Right ventricle myocardium superior (tissue), 1 donor: ENCODE results near the gene MYRIP. TPM values are rescaled to one million over a fixed set of nuclear protein-coding genes. Genes with fewer than 3 reads are reported as not detected.
A peak's percentile ranks its signal among the peaks of the same experiment; 100 is the strongest.
"Not testable (repeated sequence)": the region's sequence is repeated elsewhere in the genome, so short reads cannot be mapped to it uniquely, and the experiment has no call there.

Source experiments
- ATAC-seq: fragments of 200-7000 bp; cut with Tn5 transposase; one replicate; pipeline ENCODE4 v1.9.1; 2020; ENCODE audit warnings: mild to moderate bottlenecking; ENCODE audit not compliant: poor library complexity
- DNase-seq: peaks from one replicate; pipeline ENCODE4 v3.0.0-alpha.2; 2020
- intact Hi-C: fragments of 100-400 bp; cut with DNase I; formaldehyde crosslinking; loops from one replicate; pipeline ENCODE4 v1.11.2; 2022
- total RNA-seq: library from RNA; stranded (reverse); fragmentation: NEBNext Ultra II Directional; extraction: Animal tissue kit (Norgen Biotek cat#: 25700); gene quantifications from one replicate; pipeline ENCODE4 v1.2.1, GENCODE V29; 2021
- donor health status: DM: no; HTN: yes; CAD: no; lungs with severe emphysema.

The MYRIP gene
- total RNA-seq, 1 donor from 2014 or later = 1.6 TPM

GRCh38 chr3:40264451-40264850 lies 455.0 kb downstream of the MYRIP start:
- intact Hi-C loops = no loop called here
- no peak for ATAC-seq
- no peak for DNase-seq

- ATAC-seq (no peak), DNase-seq (no peak)
- intact Hi-C loops = no loop called here
Measured at GRCh38 chr3:40265181-40265580, 455.8 kb downstream of the MYRIP start.

DNA sequence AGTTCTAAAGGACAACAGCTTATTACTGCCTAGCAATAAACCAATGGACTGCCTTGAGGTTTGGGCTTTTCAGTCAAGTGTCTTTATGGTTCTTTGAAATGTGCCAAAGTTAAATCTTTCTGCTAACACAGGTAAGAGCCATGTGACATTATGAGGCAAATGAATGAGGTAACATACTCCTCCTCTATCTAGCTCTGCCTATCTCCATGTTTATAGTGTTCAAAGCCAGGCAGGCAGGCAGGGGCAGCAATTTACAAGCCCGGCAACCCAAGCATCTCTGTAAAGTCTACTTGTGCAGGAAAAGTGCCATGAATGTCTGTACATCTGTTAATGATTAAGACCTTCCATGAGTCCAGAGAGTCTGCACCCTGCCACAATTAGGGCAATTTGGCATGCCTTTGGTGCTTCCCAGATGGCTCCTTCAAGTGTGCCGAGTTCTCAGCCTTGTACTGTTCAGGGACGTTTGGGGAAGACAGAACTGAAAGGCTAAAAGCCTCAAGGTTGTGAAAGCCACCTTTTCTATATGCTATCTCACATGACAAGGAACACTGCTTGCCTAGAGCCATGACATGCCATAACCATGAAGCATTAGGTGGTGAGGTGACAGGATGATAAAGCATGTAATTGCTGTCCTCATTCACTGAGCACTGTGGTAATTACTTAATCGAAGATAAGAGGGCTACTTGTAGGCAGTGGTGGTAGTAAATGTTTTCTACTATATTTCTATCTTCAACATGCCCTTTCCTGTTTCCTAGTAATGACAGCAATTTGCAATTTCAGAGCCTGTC lies 458.7 kb downstream of the MYRIP start:
- no peak for DNase-seq
- intact Hi-C loops = no loop called here
- peak; percentile 84 for ATAC-seq

DNA sequence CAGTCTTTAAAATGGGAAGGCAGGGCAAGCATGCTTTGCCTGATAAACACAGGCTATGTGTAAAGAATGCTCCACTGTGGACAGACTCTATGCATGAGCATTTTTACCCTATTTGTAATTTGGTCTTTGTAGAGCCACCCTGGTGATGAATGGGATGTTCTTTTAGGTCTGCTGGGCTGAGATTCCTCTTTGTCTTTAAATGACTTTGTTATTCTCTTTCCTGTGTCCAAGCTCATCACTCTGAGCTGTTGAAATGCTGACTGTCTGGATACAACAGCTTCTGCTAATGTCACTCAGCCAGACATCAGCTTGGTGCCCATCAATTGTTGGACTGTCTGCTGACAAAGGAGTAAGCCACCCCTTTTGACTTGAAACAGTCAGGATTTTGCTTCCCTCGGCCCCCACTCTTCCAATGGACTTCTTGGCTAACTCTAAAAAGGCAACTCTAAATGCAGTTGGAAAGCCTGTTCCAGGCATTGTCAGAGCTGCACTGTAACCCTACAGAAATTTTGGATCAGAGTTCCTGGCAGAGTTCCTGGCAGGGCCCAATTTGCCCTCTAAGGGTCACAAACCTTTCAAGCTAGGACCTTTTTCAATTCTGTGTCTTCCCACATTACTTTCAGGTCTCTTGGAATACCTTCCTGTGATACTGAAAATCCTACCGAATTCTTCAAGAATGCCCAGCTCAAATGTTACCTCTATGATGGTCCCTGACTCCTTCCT lies 459.6 kb downstream of the MYRIP start:
- intact Hi-C loops = no loop called here
- DNase-seq (no peak), ATAC-seq (peak; percentile 54)

DNA sequence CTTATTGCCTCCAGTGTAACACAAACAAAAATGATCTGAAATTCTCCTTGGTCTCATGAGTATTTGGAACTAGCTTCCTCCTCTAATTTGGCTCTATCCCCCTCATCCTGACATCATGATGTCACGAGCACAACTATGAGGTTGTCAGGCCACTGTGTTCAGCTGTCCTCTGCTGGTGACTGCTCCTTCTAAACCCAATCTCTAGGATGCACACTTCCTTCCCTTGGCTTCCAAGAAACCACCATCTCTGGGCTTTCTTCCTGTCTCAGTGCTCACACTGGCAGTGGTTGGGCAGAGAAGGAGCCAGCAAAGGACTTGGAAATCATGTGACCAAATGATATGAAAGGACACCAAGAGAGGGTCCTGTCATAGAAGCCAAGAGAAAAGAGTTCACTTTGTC lies 469.4 kb downstream of the MYRIP start:
- DNase-seq (no peak), ATAC-seq (no peak)
- intact Hi-C loops = no loop called here

DNA sequence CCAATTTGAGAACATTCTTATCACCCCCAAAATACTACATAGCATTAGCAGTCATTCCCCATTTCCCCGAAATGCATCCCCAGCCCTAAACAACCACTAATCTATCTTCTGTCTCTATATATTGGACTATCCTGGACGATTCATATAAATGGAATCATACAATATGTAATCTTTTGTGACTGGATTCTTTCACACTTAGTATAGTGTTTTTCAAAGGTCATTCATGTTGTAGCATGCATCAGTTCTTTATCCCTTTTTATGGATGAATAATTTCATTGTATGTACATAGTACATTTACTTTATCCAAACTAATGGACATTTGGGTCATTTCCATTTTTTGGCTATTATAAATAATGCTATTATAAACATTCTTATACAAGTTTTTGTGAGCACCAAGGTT lies 472.6 kb downstream of the MYRIP start:
- intact Hi-C loops = no loop called here
- ATAC-seq (no peak), DNase-seq (no peak)

DNA sequence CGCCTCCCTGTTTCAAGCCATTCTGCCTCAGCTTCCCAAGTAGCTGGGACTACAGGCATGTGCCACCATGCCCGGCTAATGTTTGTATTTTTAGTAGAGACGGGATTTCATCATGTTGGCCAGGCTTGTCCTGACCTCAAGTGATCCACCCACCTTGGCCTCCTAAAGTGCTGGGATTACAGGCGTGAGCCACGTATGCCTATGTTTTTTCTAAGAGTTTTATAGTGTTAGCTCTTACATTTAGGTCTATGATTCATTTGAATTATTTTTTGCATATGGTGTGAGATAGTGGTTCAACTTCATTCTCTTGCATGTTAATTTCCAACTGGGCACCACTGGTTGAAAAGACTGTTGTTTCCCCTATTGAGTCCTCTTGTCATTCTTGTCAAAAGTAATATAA lies 473.6 kb downstream of the MYRIP start:
- ATAC-seq, DNase-seq, intact Hi-C loops: not testable (repeated sequence)

DNA sequence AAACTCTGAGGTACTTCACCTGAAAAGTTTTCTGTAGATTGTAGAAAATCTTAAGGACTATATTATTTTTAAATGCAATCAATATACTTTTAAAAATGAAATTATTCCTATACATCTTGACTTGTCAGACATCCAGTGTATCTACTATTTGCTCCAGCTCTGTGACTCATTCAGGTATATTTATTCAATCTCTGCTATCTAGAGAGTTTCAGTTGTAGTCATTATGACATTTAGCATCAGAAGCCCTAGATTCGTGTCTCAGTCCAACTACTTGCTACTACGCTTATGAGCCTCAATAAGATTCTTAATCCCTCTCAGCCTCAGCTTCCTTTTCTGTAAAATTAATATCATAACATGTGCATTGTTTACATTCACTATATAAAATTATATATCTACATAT lies 477.8 kb downstream of the MYRIP start:
- ATAC-seq (no peak), DNase-seq (no peak)
- intact Hi-C loops = no loop called here

- ATAC-seq (peak; percentile 81), DNase-seq (peak; percentile 70)
- intact Hi-C loops = no loop called here
Measured at GRCh38 chr3:40290396-40290795, 481.0 kb downstream of the MYRIP start.

DNA sequence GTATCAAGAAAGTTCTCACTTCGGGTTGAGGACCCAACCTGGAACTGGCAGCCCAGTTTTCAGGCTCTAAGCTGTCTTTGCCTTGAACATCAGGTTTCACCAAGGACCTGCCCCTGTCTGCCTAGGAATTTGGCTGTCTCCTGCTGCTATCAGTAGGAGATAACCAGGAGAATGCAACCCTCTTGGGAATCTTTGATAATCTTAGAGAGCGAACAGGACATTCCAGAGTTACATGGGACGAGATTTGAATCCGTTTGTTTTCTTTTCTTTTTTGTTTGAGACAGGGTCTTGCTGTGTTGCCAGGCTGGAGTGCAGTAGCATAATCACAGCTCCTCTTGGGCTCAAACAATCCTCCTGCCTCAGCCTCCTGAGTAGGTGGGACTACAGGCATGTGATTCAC lies 482.1 kb downstream of the MYRIP start:
- no peak for DNase-seq
- ATAC-seq = peak; percentile 20
- intact Hi-C loops = no loop called here

DNA sequence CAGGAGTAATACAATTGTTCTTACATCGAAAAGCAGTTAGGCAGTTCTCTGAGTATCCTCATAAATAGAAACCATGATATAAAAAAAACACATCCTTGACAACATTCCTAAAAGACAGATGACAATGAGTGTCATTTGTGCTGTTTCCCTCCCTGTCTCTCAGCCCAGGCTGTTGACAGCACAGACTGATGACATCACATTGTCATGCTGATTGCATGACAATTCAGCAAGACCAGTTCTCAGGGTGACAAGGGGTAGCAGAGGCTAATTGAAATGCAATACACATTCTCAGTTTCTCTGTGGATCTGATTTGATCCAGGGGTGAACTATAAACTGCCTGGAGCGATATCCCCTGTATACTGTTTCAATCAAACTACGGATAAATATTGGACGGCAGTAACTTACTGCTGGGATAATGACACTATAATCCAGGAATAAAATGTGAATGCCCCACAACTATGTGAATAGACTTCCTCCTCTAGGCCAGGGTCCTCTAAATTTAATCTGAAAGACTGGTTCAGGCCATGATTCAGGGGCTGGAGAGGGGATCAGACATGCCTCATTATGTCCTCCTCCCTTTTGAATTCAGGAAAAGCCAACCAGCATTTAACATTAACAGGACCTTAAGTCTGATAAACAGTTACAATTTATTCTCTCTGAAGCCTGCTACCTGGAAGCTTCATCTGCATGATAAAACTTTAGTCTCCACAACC lies 483.4 kb downstream of the MYRIP start:
- ATAC-seq (peak; percentile 83), DNase-seq (no peak)
- intact Hi-C loops = no loop called here

DNA sequence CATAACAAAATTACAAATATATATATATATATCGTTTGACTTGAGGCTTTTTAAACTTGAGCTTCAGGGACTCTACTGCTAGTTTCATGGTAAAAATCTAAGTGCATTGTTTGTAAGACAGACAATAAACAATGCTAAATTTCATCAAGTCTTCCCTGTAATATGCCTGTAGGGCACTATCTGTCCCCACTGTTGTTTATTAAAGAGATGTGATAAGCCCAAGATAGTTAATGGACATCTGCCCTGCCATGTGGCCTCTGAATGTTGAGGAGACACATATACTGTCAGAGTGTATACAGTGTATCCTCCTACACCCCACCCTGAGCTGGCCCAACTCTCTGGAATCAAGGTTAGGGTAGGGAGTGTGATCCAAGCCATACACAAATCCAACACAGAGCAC lies 485.0 kb downstream of the MYRIP start:
- DNase-seq (no peak), ATAC-seq (no peak)
- intact Hi-C loops = no loop called here

- ATAC-seq = no peak
- DNase-seq = no peak
- intact Hi-C loops = no loop called here
Measured at GRCh38 chr3:40298075-40298474, 488.7 kb downstream of the MYRIP start.

- DNase-seq (no peak), ATAC-seq (no peak)
- intact Hi-C loops = no loop called here
Measured at GRCh38 chr3:40299130-40299720, 489.8 kb downstream of the MYRIP start.

DNA sequence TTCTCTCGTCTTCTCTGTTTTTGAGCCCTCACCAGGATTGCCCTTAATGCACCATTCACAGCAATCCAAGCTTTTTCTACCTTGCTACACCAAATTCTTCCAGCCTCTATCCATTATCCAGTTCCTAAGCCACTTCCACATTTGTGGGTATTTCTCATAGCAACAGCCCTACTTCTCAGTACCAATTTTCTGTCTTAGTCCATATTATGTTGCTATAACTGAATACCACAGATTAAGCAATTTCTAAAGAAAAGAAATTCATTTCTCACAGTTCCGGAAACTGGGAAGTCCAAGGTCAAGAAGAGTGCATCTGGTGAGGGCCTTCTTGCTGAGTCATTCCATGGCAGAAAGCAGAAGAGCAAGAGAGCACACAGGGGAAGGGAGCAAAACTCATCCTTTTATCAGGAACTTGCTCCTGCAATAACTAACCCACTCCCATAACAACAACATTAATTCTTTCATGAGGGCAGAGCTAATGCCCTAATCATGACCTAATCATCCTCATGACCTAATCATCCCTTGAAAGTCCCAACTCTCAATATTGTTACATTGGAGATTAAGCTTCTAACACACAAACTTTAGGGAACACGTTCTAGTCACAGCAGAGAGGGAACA lies 490.4 kb downstream of the MYRIP start:
- DNase-seq = no peak
- ATAC-seq = peak; percentile 67
- intact Hi-C loops = no loop called here

- intact Hi-C loops = no loop called here
- no peak for DNase-seq
- peak; percentile 63 for ATAC-seq
Measured at GRCh38 chr3:40302784-40303183, 493.4 kb downstream of the MYRIP start.

GRCh38 chr3:40304352-40304751 lies 494.9 kb downstream of the MYRIP start:
- DNase-seq (no peak), ATAC-seq (no peak)
- intact Hi-C loops = no loop called here

GRCh38 chr3:40306336-40306735 lies 496.9 kb downstream of the MYRIP start:
- DNase-seq = no peak
- intact Hi-C loops = no loop called here
- no peak for ATAC-seq

DNA sequence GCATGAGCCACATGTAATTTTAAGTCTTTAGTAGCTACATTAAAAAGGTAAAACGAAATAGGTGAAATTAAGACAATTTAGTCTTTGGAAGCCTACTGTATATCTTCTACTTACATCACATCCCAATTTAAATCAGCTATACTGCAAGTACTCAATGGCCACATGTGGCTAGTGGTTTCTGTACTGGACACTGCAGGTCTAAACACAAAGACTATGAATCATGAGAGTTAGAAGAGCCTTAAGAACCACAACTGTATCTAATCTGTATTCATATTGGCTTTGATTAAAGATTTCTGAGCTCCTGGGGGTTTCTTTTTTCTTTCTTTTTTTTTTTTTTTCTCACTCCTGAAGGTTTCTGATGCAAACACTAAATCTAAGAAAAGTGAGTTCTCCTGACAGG lies 497.8 kb downstream of the MYRIP start:
- intact Hi-C loops = no loop called here
- ATAC-seq (no peak), DNase-seq (no peak)
